ENCODE results near the gene AFDN.

- TF ChIP-seq CTCF (conservative IDR thresholded peaks at IDR 0.05 in 1 of 2, IDR thresholded peaks at IDR 0.05 in 1 of 2; ENCODE audit: extremely low read depth in 1 of 2, insufficient read depth in 1 of 2, low read depth in 1 of 2, low read length in 2 of 2) (no peak), EZH2 (IDR thresholded peaks at IDR 0.05; ENCODE audit: borderline replicate concordance, low read length) (no peak)
Observed at GRCh38 chr6:167925026-167925425, 98.3 kb downstream of the AFDN start.
